GM12874 (cell line): ENCODE results near the gene IL21R.

Experiments
- CTCF ChIP-seq: IDR thresholded peaks from 2 replicates; pipeline ENCODE4 v1.5.1; 2011; ENCODE audit warnings: low read depth, mild to moderate bottlenecking, control low read depth, low read length, moderate library complexity; ENCODE audit not compliant: insufficient read depth

The IL21R gene

GRCh38 chr16:27431773-27432532, 30.0 kb downstream of the IL21R start:
- TF ChIP-seq CTCF, result no peak

- no peak for TF ChIP-seq CTCF
Measured at GRCh38 chr16:27432558-27432957, 30.6 kb downstream of the IL21R start.

- TF ChIP-seq CTCF, result no peak
Measured at GRCh38 chr16:27433636-27434035, 31.7 kb downstream of the IL21R start.

GRCh38 chr16:27434141-27435051, 32.4 kb downstream of the IL21R start:
- TF ChIP-seq CTCF, result no peak

- TF ChIP-seq CTCF, result no peak
Measured at GRCh38 chr16:27436065-27436464, 34.1 kb downstream of the IL21R start.

- TF ChIP-seq CTCF, result no peak
Measured at GRCh38 chr16:27436921-27437650, 35.1 kb downstream of the IL21R start.

GRCh38 chr16:27437946-27438345, 36.0 kb downstream of the IL21R start:
- no peak for TF ChIP-seq CTCF
